ENCODE data around the gene TRPM3. TPM values are rescaled to one million over a fixed set of nuclear protein-coding genes. Genes with fewer than 3 reads are reported as not detected.
A peak's percentile ranks its signal among the peaks of the same experiment; 100 is the strongest.

The TRPM3 gene
- total RNA-seq, 1 donor = under 0.01 TPM

DNA sequence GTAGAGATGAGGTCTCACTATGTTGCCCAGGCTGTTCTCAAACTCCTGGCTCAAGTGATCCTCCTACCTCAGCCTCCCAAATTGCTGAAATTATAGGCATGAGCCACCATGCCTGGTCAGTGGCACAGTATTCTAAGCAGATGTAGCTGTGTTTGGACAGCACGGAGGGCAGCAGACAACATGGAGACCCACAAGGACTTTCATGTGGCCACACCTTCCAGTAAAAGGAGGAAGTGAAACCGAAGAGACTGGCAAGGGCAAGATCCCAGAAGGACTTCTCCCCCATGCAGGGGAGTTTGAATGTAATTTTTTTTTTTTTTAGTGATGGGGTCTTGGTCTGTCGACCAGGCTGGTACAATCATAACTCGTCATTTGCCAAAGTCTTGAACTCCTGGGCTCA is 172.2 kb downstream of the TRPM3 start:
- DNase-seq (ENCODE audit: low read depth) = no peak
- TF ChIP-seq, protein P1, sequence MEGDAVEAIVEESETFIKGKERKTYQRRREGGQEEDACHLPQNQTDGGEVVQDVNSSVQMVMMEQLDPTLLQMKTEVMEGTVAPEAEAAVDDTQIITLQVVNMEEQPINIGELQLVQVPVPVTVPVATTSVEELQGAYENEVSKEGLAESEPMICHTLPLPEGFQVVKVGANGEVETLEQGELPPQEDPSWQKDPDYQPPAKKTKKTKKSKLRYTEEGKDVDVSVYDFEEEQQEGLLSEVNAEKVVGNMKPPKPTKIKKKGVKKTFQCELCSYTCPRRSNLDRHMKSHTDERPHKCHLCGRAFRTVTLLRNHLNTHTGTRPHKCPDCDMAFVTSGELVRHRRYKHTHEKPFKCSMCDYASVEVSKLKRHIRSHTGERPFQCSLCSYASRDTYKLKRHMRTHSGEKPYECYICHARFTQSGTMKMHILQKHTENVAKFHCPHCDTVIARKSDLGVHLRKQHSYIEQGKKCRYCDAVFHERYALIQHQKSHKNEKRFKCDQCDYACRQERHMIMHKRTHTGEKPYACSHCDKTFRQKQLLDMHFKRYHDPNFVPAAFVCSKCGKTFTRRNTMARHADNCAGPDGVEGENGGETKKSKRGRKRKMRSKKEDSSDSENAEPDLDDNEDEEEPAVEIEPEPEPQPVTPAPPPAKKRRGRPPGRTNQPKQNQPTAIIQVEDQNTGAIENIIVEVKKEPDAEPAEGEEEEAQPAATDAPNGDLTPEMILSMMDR (IDR thresholded peaks at IDR 0.05; ENCODE audit: insufficient read depth, low read depth, low read length) = no peak
- no peak overlapping the region for H3K4me3 ChIP-seq (ENCODE audit: low read depth, low read length)

DNA sequence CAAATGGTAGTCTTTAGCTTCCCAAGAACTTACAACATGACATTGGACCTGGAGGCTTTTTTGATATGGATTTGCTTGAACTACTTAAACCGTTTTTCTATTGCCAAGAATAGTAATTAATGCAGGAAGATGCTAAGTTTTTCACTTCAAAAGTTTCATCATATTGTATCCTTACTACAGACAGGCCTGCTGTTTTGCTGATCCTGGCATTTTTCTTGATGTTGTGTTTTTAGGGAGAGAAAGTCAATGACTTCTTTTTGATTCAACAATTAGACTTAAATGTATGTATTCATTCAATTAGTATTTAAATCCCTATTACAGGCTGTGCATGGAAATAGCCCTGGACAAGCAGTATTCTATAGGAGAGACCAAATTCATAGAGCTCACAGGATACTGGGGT is 172.7 kb downstream of the TRPM3 start:
- no peak for DNase-seq (ENCODE audit: low read depth)
- TF ChIP-seq, protein P1 (IDR thresholded peaks at IDR 0.05; ENCODE audit: insufficient read depth, low read depth, low read length) = no peak

DNA sequence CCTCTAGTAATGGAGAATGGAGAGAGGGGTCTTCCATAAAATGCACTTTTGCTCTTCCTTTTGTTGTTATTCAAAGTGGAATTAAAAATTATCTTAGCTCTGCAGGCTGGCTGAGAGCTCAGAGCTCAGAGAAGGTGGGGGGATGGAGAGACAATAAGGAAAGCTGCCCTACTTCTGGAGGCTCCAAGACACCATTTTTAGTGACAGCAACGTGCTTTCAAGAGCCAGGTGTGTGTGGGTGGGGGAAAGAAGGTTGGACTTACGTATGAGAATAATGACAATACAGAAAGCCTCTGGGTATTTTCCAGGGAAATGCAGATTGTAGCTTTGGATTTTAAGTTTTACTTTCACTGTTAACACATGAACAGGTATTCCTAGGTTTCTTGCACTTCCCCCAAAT is 173.9 kb downstream of the TRPM3 start:
- no peak overlapping the region for H3K4me3 ChIP-seq (ENCODE audit: low read depth, low read length)
- TF ChIP-seq, protein P1 (IDR thresholded peaks at IDR 0.05; ENCODE audit: insufficient read depth, low read depth, low read length) = no peak
- DNase-seq (ENCODE audit: low read depth) = no peak

More for the DNA sequence above, 172.7 kb downstream of the TRPM3 start:
- no peak overlapping the region for H3K4me3 ChIP-seq (ENCODE audit: low read depth, low read length)

DNA sequence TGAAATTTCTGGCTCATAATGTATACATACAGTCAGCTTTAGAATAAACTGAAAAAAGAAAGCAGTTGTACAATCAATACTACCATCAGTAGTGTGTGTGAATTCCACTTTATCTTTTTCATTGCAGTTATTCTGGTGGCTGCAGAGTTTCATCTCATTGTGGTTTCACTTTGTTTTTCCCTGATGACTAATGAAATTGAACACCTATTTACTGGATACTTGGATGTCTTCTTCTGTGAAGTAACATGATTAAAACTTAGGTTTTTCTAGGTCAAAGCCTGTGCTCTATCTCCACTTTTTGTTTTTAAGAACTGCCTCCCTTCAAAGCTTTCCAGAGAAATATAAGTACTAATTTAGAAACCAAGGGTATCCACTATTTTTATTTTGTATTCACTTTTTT is 174.3 kb downstream of the TRPM3 start:
- DNase-seq (ENCODE audit: low read depth) = peak; percentile 34
- H3K4me3 ChIP-seq (ENCODE audit: low read depth, low read length) = no peak overlapping the region
- TF ChIP-seq, protein P1 (IDR thresholded peaks at IDR 0.05; ENCODE audit: insufficient read depth, low read depth, low read length) = no peak

DNA sequence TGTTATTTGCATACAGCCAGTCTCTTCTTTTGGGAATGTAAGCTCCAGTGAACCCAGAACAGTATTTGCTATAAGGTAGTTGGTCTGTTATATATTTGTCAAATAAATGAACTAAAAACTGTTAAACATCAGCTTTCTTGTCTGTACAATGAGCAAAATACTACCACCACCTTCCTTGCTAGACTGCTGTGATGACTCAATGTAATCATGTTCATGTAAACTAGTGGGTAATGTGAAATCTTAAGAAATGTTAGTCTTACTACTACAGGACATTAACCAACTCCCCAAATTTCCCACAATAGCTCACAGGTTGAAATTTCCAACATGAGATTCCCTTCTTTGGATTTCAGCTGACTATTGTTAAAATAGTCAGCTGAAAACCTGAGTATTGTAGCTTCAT is 176.1 kb downstream of the TRPM3 start:
- peak; percentile 12 for DNase-seq (ENCODE audit: low read depth)
- H3K4me3 ChIP-seq (ENCODE audit: low read depth, low read length) = no peak overlapping the region
- TF ChIP-seq, protein P1 (IDR thresholded peaks at IDR 0.05; ENCODE audit: insufficient read depth, low read depth, low read length) = no peak

DNA sequence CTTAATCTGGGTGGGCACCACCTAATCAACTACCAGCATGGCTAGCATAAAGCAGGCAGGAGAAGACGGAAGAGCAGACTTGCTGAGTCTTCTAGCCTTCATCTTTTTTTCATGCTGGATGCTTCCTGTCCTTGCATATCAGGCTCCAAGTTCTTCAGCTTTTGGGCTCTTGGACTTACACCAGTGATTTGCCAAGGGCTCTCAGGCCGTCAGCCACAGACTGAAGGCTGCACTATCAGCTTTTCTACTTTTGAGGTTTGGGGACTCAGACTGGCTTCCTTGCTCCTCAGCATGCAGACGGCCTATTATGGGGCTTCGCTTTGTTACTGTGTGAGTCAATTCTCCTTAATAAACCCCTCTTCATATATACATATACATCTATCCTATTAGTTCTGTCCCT is 180.2 kb downstream of the TRPM3 start:
- DNase-seq (ENCODE audit: low read depth) = no peak
- TF ChIP-seq, protein P1 (IDR thresholded peaks at IDR 0.05; ENCODE audit: insufficient read depth, low read depth, low read length) = no peak
- no peak overlapping the region for H3K4me3 ChIP-seq (ENCODE audit: low read depth, low read length)

DNA sequence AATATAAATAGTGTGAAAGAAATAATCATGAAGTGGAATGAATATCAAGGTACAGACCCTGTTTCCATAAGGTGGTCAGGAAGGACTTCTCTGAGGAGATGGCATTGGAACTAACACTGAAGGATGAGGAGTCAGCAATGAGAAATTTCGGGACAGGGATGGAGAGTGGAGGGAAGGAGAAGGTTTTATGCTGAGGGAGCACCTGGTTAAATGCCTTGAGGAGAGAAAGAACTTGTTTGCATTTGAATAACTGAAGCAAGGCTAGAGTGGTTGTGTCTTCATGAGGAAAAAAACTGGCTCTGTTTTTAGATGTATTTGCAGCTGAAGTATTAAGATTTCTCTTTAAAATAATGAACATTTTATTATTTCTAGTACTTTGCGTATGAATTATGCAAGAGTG is 180.8 kb downstream of the TRPM3 start:
- no peak for DNase-seq (ENCODE audit: low read depth)
- no peak overlapping the region for H3K4me3 ChIP-seq (ENCODE audit: low read depth, low read length)
- TF ChIP-seq, protein P1 (IDR thresholded peaks at IDR 0.05; ENCODE audit: insufficient read depth, low read depth, low read length) = no peak

Measured in fibroblast of villous mesenchyme (primary cell).